Measurements from ENCODE around the gene FXR1. TPM values are rescaled to one million over a fixed set of nuclear protein-coding genes. Genes with fewer than 3 reads are reported as not detected.

FXR1 gene
- total RNA-seq, 4 donors from 2014 or later = 39.6 to 99.2 (median 73.8) TPM

- Histone ChIP-seq H3K4me3 (no peak overlapping the region), H3K27me3 (no peaks in the 10 kb centered on the region), H3K36me3 (peaks cover 0 to 4% (median 0%) of the 10 kb centered on the region in 3 donors), H3K9me3 (peaks cover 0 to 2% (median 0%) of the 10 kb centered on the region in 3 donors), H3K4me1 (peaks cover 9 to 37% (median 14%) of the 10 kb centered on the region in 3 donors), H3K27ac (no peak overlapping the region)
- WGBS, 2 donors = 96 to 98% methylated on average over 4 of the region's 4 CpGs
- TF ChIP-seq POLR2A (IDR thresholded peaks at IDR 0.05) (no peak), CTCF (IDR thresholded peaks at IDR 0.05) (no peak)
- no peak for DNase-seq
- intact Hi-C loops (cut with DNase I) = loop anchor here (10.0 kb wide), 1 partner anchor 84 kb away; no protein-coding TSS in a partner anchor
These were observed 1.6 kb upstream of the FXR1 start for GRCh38 chr3:180910823-180911222.

GRCh38 chr3:180911876-180912303 lies 580 bp upstream of the FXR1 start:
- H3K4me1 ChIP-seq = peaks cover 9 to 47% (median 14%) of the 10 kb centered on the region in 3 donors
- peak overlapping the region; percentile 88 to 97 (median 92) for H3K27ac ChIP-seq
- DNase-seq = no peak
- no peaks in the 10 kb centered on the region for H3K27me3 ChIP-seq
- intact Hi-C loops (cut with DNase I) = loop anchor here (10.0 kb wide), 1 partner anchor 83 kb away; no protein-coding TSS in a partner anchor
- TF ChIP-seq CTCF (IDR thresholded peaks at IDR 0.05) = no peak
- peaks cover 0 to 13% (median 0%) of the 10 kb centered on the region in 3 donors for H3K36me3 ChIP-seq
- H3K9me3 ChIP-seq = no peaks in the 10 kb centered on the region
- H3K4me3 ChIP-seq = peak overlapping the region; percentile 84 to 97 (median 91)
- 27 to 38% methylated on average over 5 to 6 of the region's 6 CpGs for WGBS, 2 donors

- Histone ChIP-seq H3K27ac (peak overlapping the region in 3 of 4 donors; percentile 88 to 97 (median 93)), H3K36me3 (peaks cover 0 to 19% (median 0%) of the 10 kb centered on the region in 3 donors), H3K9me3 (no peaks in the 10 kb centered on the region), H3K4me1 (peaks cover 9 to 65% (median 14%) of the 10 kb centered on the region in 3 donors), H3K4me3 (peak overlapping the region; percentile 84 to 97 (median 91)), H3K27me3 (no peaks in the 10 kb centered on the region)
- DNase-seq = no peak
- no peak for TF ChIP-seq CTCF (IDR thresholded peaks at IDR 0.05)
- TF ChIP-seq POLR2A (IDR thresholded peaks at IDR 0.05) = no peak
- 14 to 17% methylated on average over 19 of the region's 19 CpGs for WGBS, 2 donors
- intact Hi-C loops (cut with DNase I) = loop anchor here (10.0 kb wide), 1 partner anchor 81 kb away; no protein-coding TSS in a partner anchor
These were observed 1.3 kb downstream of the FXR1 start for GRCh38 chr3:180913581-180914404.

GRCh38 chr3:180918542-180918941 lies 6.1 kb downstream of the FXR1 start:
- WGBS, 2 donors = 40 to 50% methylated on average over 1 of the region's 1 CpG
- intact Hi-C loops (cut with DNase I) = loop anchor here (10.0 kb wide), 1 partner anchor 76 kb away; no protein-coding TSS in a partner anchor
- peaks cover 9 to 88% (median 13%) of the 10 kb centered on the region in 3 donors for H3K4me1 ChIP-seq

More at GRCh38 chr3:180918542-180918941, 6.1 kb downstream of the FXR1 start:
- no peaks in the 10 kb centered on the region for H3K27me3 ChIP-seq
- no peak for DNase-seq
- TF ChIP-seq POLR2A (IDR thresholded peaks at IDR 0.05) (no peak), CTCF (IDR thresholded peaks at IDR 0.05) (no peak)
- peaks cover 0 to 19% (median 0%) of the 10 kb centered on the region in 3 donors for H3K36me3 ChIP-seq
- no peak overlapping the region for H3K4me3 ChIP-seq
- H3K9me3 ChIP-seq = no peaks in the 10 kb centered on the region
- no peak overlapping the region for H3K27ac ChIP-seq

Measured in esophagus squamous epithelium (tissue), 5 donors.